Liver (tissue), 9 donors: Measurements from ENCODE around the gene SREBF1. TPM values are rescaled to one million over a fixed set of nuclear protein-coding genes. Genes with fewer than 3 reads are reported as not detected.
A peak's percentile ranks its signal among the peaks of the same experiment; 100 is the strongest.

ENCODE experiments used
- DNase-seq: peaks from one replicate; pipeline ENCODE4 v3.0.0-alpha.2; 2017; ENCODE audit warnings: low spot score
- H3K27ac ChIP-seq, 2 donors: one replicate each; pipeline ENCODE4 v1.7.0; 2013; ENCODE audit warnings: inconsistent platforms in 2 of 2, low read length in 2 of 2, control low read depth in 1 of 2, low read depth in 1 of 2, mild to moderate bottlenecking in 1 of 2
- H3K27me3 ChIP-seq, 4 donors: one replicate each; pipeline versions ENCODE4 v1.6.1 to v1.7.0; 2013; ENCODE audit warnings: low read length in 3 of 4, inconsistent platforms in 1 of 4, mild to moderate bottlenecking in 1 of 4, moderate library complexity in 1 of 4; ENCODE audit not compliant: control insufficient read depth in 4 of 4, insufficient read depth in 4 of 4
- H3K36me3 ChIP-seq, 4 donors: one replicate each; pipeline versions ENCODE4 v1.6.1 to v1.7.0; 2013; ENCODE audit warnings: low read length in 3 of 4, mild to moderate bottlenecking in 3 of 4, low read depth in 1 of 4, moderate library complexity in 1 of 4; ENCODE audit not compliant: control insufficient read depth in 4 of 4, insufficient read depth in 3 of 4
- H3K4me1 ChIP-seq, 4 donors: one replicate each; pipeline versions ENCODE4 v1.6.1 to v1.7.0; 2013; ENCODE audit warnings: low read length in 3 of 4, mild to moderate bottlenecking in 3 of 4, moderate library complexity in 1 of 4; ENCODE audit not compliant: control insufficient read depth in 4 of 4, insufficient read depth in 4 of 4
- H3K4me3 ChIP-seq, 3 donors: one replicate each; pipeline versions ENCODE4 v1.6.1 to v1.7.0; 2013; ENCODE audit warnings: low read length in 3 of 3, control low read depth in 1 of 3, low read depth in 1 of 3, mild to moderate bottlenecking in 1 of 3
- H3K9ac ChIP-seq, 2 donors: one replicate each; pipeline ENCODE4 v1.7.0; 2013; ENCODE audit warnings: low read length in 2 of 2, mild to moderate bottlenecking in 2 of 2, moderate library complexity in 2 of 2, control low read depth in 1 of 2, low read depth in 1 of 2
- H3K9me3 ChIP-seq, 4 donors: one replicate each; pipeline versions ENCODE4 v1.6.1 to v1.7.0; 2013; ENCODE audit warnings: low read length in 3 of 4; ENCODE audit not compliant: control insufficient read depth in 4 of 4
- EGR1 ChIP-seq, 2 donors: IDR thresholded peaks; 2 replicates each; pipeline ENCODE4 v1.6.1; 2016 to 2018; ENCODE audit warnings: antibody characterized with exemption in 2 of 2, low read depth in 2 of 2
- FOXA1 ChIP-seq: IDR thresholded peaks from 2 replicates; pipeline ENCODE4 v1.6.1; 2016; ENCODE audit warnings: antibody characterized with exemption
- HNF4A ChIP-seq, 2 donors: conservative IDR thresholded peaks; 2 replicates each; pipeline ENCODE4 v1.6.1; 2016; ENCODE audit warnings: antibody characterized with exemption in 2 of 2, mild to moderate bottlenecking in 2 of 2
- HNF4G ChIP-seq: IDR thresholded peaks from 2 replicates; pipeline ENCODE4 v1.6.1; 2016; ENCODE audit warnings: antibody characterized with exemption
- JUND ChIP-seq, 2 donors: IDR thresholded peaks; 2 replicates each; pipeline ENCODE4 v1.6.1; 2016; ENCODE audit warnings: antibody characterized with exemption in 2 of 2
- NR2F2 ChIP-seq: IDR thresholded peaks from 2 replicates; pipeline ENCODE4 v1.6.1; 2016; ENCODE audit warnings: antibody characterized with exemption
- RAD21 ChIP-seq, 2 donors: IDR thresholded peaks; 2 replicates each; pipeline ENCODE4 v1.6.1; 2016; ENCODE audit warnings: antibody characterized with exemption in 2 of 2, mild to moderate bottlenecking in 2 of 2
- RXRA ChIP-seq, 2 donors: IDR thresholded peaks; 2 replicates each; pipeline ENCODE4 v1.6.1; 2017 to 2018; ENCODE audit warnings: antibody characterized with exemption in 2 of 2, mild to moderate bottlenecking in 1 of 2
- SP1 ChIP-seq: IDR thresholded peaks from 2 replicates; pipeline ENCODE4 v1.6.1; 2018; ENCODE audit warnings: antibody characterized with exemption, mild to moderate bottlenecking
- TAF1 ChIP-seq: conservative IDR thresholded peaks from 2 replicates; pipeline ENCODE4 v1.6.1; 2016; ENCODE audit warnings: antibody characterized with exemption, mild to moderate bottlenecking
- YY1 ChIP-seq: IDR thresholded peaks from 2 replicates; pipeline ENCODE4 v1.6.1; 2016; ENCODE audit warnings: antibody characterized with exemption, mild to moderate bottlenecking
- whole genome bisulfite sequencing: extraction: QIAGEN DNeasy Blood & Tissue Kit; methylation state at CpG from one replicate; pipeline ENCODE4 v1.1.7; 2013; 5-methylcytosine and 5-hydroxymethylcytosine counted together
- polyA plus RNA-seq, 2 donors: library from polyadenylated mRNA; stranded (reverse) in 1 of 2; unstranded in 1 of 2; fragments of 200-250 nt in 1 of 2; fragments of >200 nt in 1 of 2; fragmentation: Nextera tagmentation in 1 of 2; extraction: Ambion mirVana in 1 of 2; gene quantifications; one replicate each; pipeline versions ENCODE4 v1.2.1 to v1.2.3, GENCODE V29; 2013 to 2015
- total RNA-seq, 2 donors: library from RNA; depleted of rRNA; stranded (reverse); fragments of >200 nt; gene quantifications; one replicate each; pipeline ENCODE4 v1.2.3, GENCODE V29; 2014
- TF ChIP-seq, protein P1 (sequence below): IDR thresholded peaks from 2 replicates; pipeline ENCODE4 v1.6.1; 2016; ENCODE audit warnings: antibody characterized with exemption
- TF ChIP-seq, protein P2 (sequence below): IDR thresholded peaks from 2 replicates; pipeline ENCODE4 v1.6.1; 2016; ENCODE audit warnings: antibody characterized with exemption
- TF ChIP-seq, protein P3 (sequence below): IDR thresholded peaks from 2 replicates; pipeline ENCODE4 v1.6.1; 2016; ENCODE audit warnings: antibody characterized with exemption, mild to moderate bottlenecking
- donor health status: healthy.
- donor health status: healthy.
- donor health status: healthy.
- donor health status: healthy.
- donor health status: healthy.

The SREBF1 gene
- total and polyA plus RNA-seq, 4 donors, result 66.8 to 133 (median 101) TPM

DNA sequence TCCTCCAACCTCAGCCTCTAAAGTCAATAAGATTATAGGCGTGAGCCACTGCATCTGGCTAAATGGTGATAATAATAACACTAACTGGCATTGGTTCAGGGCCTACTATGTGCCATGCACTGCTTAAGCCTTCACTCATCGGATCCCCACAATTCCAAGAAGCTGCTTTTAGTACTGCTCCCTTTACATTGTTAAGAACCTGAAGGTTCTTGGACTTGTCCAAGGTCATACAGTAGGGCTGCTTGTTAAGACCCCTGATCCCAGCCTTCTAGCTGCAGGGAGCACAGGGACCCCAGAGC is 6.6 kb downstream of the SREBF1 start:
- H3K36me3 ChIP-seq, result no peaks in the 10 kb centered on the region
- no peak overlapping the region for H3K4me3 ChIP-seq
- peak overlapping the region; percentile 84 to 87 for H3K27ac ChIP-seq
- H3K4me1 ChIP-seq, result peaks cover 42 to 81% (median 62%) of the 10 kb centered on the region in 4 donors
- peak; percentile 29 for TF ChIP-seq FOXA1
- no peak for TF ChIP-seq NR2F2
- WGBS, result 64% methylated on average over 2 of the region's 2 CpGs
- H3K9ac ChIP-seq, result peak overlapping the region; percentile 35 to 46
- H3K27me3 ChIP-seq, result no peaks in the 10 kb centered on the region
- no peak for DNase-seq
- no peaks in the 10 kb centered on the region for H3K9me3 ChIP-seq

DNA sequence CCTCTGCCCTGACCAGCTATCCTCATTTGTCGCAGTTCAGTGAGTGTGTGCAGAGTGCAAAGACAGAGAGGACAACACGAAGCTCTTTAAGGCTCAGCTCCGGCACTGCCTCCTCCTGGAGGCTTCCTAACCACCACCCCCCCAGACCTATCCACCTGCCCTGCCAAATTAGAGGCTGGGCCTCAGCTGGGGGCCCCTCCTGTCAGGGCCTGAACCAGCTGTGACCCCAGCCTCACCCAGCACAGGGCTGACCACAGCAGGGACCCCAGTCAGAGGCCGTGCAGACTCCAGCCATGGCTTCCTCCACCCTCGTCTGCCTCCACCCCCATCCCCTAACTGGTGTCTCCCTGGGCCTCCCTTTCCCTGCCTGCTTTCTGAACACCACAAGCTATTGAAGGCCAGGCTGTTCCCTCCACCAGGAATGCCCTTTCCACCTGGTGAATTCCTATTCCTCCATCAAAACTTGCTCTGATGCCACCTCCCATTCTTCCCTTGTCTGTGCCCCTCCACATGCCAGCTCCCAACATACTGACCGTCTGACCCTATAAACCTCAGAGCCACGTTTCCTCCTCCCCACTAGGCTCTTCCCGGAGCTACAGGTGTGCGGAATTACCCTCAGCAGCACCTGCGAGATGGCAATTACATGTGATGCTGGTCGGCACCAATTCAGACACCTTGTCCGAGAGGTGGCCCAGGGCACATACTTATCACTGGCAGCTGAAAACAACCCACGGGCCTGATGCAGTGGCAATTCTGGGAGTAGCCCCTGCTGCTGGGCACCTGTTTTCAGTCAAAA is 8.8 kb downstream of the SREBF1 start:
- WGBS, result 75% methylated on average over 13 of the region's 13 CpGs

DNA sequence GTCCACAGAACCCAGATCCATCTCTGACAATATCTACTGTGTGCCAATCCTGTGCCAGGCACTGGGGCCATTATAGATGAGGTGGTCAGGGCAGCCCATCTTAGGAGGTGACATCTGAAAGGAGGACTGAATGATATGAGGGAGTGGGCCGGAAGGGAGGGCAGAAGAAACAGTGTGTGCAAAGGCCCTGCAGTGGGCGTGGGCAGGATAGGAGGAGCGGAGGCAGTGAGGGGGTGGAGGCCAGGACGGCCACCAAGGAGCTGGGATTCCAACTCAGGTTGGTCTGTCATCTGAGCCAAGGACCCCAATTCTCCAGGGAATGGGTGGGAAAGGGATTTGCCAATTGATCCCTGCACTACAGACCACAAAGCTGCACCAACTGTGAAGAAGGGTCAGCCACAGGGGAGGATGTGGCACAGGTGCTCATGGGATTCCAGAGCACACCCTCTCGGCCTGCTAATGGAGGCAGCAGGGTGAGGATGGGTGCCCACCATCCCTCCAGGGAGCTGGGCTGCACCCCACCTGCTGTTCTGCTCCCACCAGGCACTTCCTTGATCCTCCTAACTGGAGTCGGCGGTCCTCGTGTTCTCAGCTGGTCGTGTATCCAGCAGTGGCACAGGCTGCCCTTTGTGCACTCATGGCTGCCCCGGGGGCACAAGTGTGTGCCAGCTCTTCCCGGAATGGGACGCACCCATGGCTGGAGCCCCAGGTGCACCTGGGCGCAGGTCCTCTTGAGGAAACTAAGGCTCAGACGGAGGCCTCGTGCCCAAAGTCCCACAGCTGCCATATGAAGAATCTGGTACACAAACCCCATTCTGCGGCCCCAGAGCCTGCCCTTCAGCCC is 9.6 kb downstream of the SREBF1 start:
- H3K9me3 ChIP-seq, result no peaks in the 10 kb centered on the region
- no peak for DNase-seq
- WGBS, result 58% methylated on average over 16 of the region's 16 CpGs
- no peaks in the 10 kb centered on the region for H3K27me3 ChIP-seq
- no peaks in the 10 kb centered on the region for H3K36me3 ChIP-seq
- TF ChIP-seq YY1 (peak; percentile 80), SP1 (peak; percentile 37), EGR1 (IDR thresholded peaks at IDR 0.05; ENCODE audit: low read depth in 2 of 2) (no peak), TAF1 (no peak), FOXA1 (no peak), RXRA (IDR thresholded peaks at IDR 0.05) (peak; percentile 80 to 93), HNF4A (conservative IDR thresholded peaks at IDR 0.05) (peak; percentile 66 to 84)
- TF ChIP-seq, protein P1, sequence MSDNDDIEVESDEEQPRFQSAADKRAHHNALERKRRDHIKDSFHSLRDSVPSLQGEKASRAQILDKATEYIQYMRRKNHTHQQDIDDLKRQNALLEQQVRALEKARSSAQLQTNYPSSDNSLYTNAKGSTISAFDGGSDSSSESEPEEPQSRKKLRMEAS, result peak; percentile 83
- TF ChIP-seq, protein P2, sequence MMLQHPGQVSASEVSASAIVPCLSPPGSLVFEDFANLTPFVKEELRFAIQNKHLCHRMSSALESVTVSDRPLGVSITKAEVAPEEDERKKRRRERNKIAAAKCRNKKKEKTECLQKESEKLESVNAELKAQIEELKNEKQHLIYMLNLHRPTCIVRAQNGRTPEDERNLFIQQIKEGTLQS, result no peak
- TF ChIP-seq, protein P3, sequence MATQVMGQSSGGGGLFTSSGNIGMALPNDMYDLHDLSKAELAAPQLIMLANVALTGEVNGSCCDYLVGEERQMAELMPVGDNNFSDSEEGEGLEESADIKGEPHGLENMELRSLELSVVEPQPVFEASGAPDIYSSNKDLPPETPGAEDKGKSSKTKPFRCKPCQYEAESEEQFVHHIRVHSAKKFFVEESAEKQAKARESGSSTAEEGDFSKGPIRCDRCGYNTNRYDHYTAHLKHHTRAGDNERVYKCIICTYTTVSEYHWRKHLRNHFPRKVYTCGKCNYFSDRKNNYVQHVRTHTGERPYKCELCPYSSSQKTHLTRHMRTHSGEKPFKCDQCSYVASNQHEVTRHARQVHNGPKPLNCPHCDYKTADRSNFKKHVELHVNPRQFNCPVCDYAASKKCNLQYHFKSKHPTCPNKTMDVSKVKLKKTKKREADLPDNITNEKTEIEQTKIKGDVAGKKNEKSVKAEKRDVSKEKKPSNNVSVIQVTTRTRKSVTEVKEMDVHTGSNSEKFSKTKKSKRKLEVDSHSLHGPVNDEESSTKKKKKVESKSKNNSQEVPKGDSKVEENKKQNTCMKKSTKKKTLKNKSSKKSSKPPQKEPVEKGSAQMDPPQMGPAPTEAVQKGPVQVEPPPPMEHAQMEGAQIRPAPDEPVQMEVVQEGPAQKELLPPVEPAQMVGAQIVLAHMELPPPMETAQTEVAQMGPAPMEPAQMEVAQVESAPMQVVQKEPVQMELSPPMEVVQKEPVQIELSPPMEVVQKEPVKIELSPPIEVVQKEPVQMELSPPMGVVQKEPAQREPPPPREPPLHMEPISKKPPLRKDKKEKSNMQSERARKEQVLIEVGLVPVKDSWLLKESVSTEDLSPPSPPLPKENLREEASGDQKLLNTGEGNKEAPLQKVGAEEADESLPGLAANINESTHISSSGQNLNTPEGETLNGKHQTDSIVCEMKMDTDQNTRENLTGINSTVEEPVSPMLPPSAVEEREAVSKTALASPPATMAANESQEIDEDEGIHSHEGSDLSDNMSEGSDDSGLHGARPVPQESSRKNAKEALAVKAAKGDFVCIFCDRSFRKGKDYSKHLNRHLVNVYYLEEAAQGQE, result no peak
- no peak overlapping the region for H3K4me3 ChIP-seq
- no peak overlapping the region for H3K9ac ChIP-seq
- peaks cover 42 to 91% (median 70%) of the 10 kb centered on the region in 4 donors for H3K4me1 ChIP-seq
- H3K27ac ChIP-seq, result peak overlapping the region; percentile 88 to 91

More for the DNA sequence above, 8.8 kb downstream of the SREBF1 start:
- Histone ChIP-seq H3K9ac (peak overlapping the region in 1 of 2 donors; percentile 15), H3K36me3 (no peaks in the 10 kb centered on the region), H3K9me3 (no peaks in the 10 kb centered on the region), H3K27ac (peak overlapping the region; percentile 88 to 91), H3K27me3 (no peaks in the 10 kb centered on the region), H3K4me1 (peaks cover 45 to 86% (median 71%) of the 10 kb centered on the region in 4 donors), H3K4me3 (no peak overlapping the region)
- no peak for DNase-seq
- no peak for TF ChIP-seq TAF1
- TF ChIP-seq HNF4G, result no peak
- no peak for TF ChIP-seq RAD21 (IDR thresholded peaks at IDR 0.05)
- TF ChIP-seq RXRA (IDR thresholded peaks at IDR 0.05), result no peak
- TF ChIP-seq, protein P2, result no peak
- no peak for TF ChIP-seq SP1
- TF ChIP-seq NR2F2, result no peak
- TF ChIP-seq JUND (IDR thresholded peaks at IDR 0.05), result no peak
